WTC11 (cell line): ENCODE measurements around the gene SNRNP27.

Source experiments
- CBFB ChIP-seq: sonication (generic); formaldehyde crosslinking; IDR thresholded peaks from 2 replicates; pipeline ENCODE4 v1.8.1; 2022; ENCODE audit warnings: mild to moderate bottlenecking, low read depth, missing genetic modification reagents
- E2F5 ChIP-seq: sonication (generic); formaldehyde crosslinking; IDR thresholded peaks from 2 replicates; pipeline ENCODE4 v1.8.1; 2022; ENCODE audit warnings: mild to moderate bottlenecking, moderate library complexity, missing genetic modification reagents
- ESRRA ChIP-seq: sonication (generic); formaldehyde crosslinking; IDR thresholded peaks from 2 replicates; pipeline ENCODE4 v1.8.1; 2022; ENCODE audit warnings: mild to moderate bottlenecking, missing genetic modification reagents, borderline replicate concordance
- HMGXB4 ChIP-seq: sonication (generic); formaldehyde crosslinking; IDR thresholded peaks from 2 replicates; pipeline ENCODE4 v1.8.1; 2023; ENCODE audit warnings: mild to moderate bottlenecking, moderate library complexity, missing genetic modification reagents
- STAT6 ChIP-seq: sonication (generic); formaldehyde crosslinking; conservative IDR thresholded peaks from 2 replicates; pipeline ENCODE4 v1.8.1; 2023; ENCODE audit warnings: mild to moderate bottlenecking, low read depth, missing genetic modification reagents, moderate library complexity
- TCF7 ChIP-seq: sonication (generic); formaldehyde crosslinking; IDR thresholded peaks from 2 replicates; pipeline ENCODE4 v1.8.0; 2022; ENCODE audit warnings: mild to moderate bottlenecking, low read depth, missing genetic modification reagents, moderate library complexity
- ZNF281 ChIP-seq: sonication (generic); formaldehyde crosslinking; IDR thresholded peaks from 2 replicates; pipeline ENCODE4 v1.8.0; 2023; ENCODE audit warnings: mild to moderate bottlenecking, missing genetic modification reagents
- TF ChIP-seq, protein P1 (sequence below): fragments of 200-600 bp; IDR thresholded peaks from 2 replicates; pipeline ENCODE4 v1.8.0; 2022; ENCODE audit warnings: antibody characterized with exemption

DNA sequence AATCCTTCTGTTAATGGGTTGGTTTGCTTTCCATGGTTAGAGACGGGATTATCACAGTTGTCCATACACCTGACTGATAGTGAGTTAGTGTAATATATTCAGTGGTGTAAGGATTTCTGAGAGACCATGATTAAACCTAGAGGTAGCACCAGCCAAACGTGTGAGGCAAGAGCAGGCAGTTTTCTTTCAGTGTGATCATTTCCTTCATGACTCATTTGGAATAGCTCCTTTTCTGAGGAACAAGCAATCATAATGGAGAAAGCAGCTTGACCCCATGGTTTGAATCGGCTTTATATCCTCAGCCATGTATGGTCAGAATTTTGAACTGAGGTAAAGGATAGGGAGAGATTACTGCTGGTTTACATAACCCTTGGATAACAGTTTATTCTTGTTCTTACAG, 24.1 kb downstream of the SNRNP27 start:
- no peak for TF ChIP-seq TCF7 (CRISPR knock-in tag)
- TF ChIP-seq, protein P1, sequence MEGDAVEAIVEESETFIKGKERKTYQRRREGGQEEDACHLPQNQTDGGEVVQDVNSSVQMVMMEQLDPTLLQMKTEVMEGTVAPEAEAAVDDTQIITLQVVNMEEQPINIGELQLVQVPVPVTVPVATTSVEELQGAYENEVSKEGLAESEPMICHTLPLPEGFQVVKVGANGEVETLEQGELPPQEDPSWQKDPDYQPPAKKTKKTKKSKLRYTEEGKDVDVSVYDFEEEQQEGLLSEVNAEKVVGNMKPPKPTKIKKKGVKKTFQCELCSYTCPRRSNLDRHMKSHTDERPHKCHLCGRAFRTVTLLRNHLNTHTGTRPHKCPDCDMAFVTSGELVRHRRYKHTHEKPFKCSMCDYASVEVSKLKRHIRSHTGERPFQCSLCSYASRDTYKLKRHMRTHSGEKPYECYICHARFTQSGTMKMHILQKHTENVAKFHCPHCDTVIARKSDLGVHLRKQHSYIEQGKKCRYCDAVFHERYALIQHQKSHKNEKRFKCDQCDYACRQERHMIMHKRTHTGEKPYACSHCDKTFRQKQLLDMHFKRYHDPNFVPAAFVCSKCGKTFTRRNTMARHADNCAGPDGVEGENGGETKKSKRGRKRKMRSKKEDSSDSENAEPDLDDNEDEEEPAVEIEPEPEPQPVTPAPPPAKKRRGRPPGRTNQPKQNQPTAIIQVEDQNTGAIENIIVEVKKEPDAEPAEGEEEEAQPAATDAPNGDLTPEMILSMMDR = no peak
- no peak for TF ChIP-seq CBFB (CRISPR knock-in tag)
- no peak for TF ChIP-seq STAT6 (CRISPR knock-in tag)
- TF ChIP-seq ZNF281 (CRISPR knock-in tag) = no peak
- TF ChIP-seq E2F5 = no peak
- no peak for TF ChIP-seq ESRRA
- no peak for TF ChIP-seq HMGXB4 (CRISPR knock-in tag)
